Gastroesophageal sphincter (tissue), 4 donors: Measurements from ENCODE around the gene SUSD6. TPM values are rescaled to one million over a fixed set of nuclear protein-coding genes. Genes with fewer than 3 reads are reported as not detected.
A peak's percentile ranks its signal among the peaks of the same experiment; 100 is the strongest.
"Not testable (repeated sequence)": the region's sequence is repeated elsewhere in the genome, so short reads cannot be mapped to it uniquely, and the experiment has no call there.

Experiments used
- ATAC-seq: fragments of 150-250 bp; one replicate; pipeline ENCODE4 v1.9.1; 2016; ENCODE audit warnings: mild to moderate bottlenecking, moderate library complexity
- H3K27ac ChIP-seq, 4 donors: fragments of 200-600 bp; sonication (generic) in 3 of 4; 1 replicate in 3 of 4; 2 replicates in 1 of 4; pipeline ENCODE4 v1.5.1; 2016 to 2019
- H3K27me3 ChIP-seq: fragments of 200-600 bp; sonication (generic); one replicate; pipeline ENCODE4 v1.5.1; 2019
- H3K36me3 ChIP-seq, 2 donors: fragments of 200-600 bp; sonication (generic); one replicate each; pipeline ENCODE4 v1.5.1; 2019; ENCODE audit warnings: control low read depth in 1 of 2
- H3K4me1 ChIP-seq, 3 donors: fragments of 200-600 bp; sonication (generic); 1 replicate in 2 of 3; 2 replicates in 1 of 3; pipeline ENCODE4 v1.5.1; 2016 to 2019; ENCODE audit warnings: control low read depth in 2 of 3
- H3K4me3 ChIP-seq, 2 donors: fragments of 200-600 bp; sonication (generic); one replicate each; pipeline ENCODE4 v1.5.1; 2019; ENCODE audit warnings: mild to moderate bottlenecking in 1 of 2, moderate library complexity in 1 of 2
- H3K9me3 ChIP-seq, 3 donors: fragments of 200-600 bp; sonication (generic); one replicate each; pipeline ENCODE4 v1.5.1; 2017 to 2019; ENCODE audit warnings: control low read depth in 2 of 3
- CTCF ChIP-seq, 4 experiments: fragments of 200-600 bp in 2 of 4; fragments of 450-650 bp in 2 of 4; sonication (generic) in 1 of 4; IDR thresholded peaks; one replicate each; pipeline ENCODE4 v1.5.1; 2017 to 2019; ENCODE audit warnings: antibody characterized with exemption in 4 of 4, mild to moderate bottlenecking in 2 of 4, moderate library complexity in 2 of 4
- EP300 ChIP-seq: sonication (generic); formaldehyde crosslinking; IDR thresholded peaks from one replicate; pipeline ENCODE4 v1.6.1; 2017; ENCODE audit warnings: antibody characterized with exemption, mild to moderate bottlenecking
- POLR2A ChIP-seq, 2 donors: fragments of 450-650 bp; IDR thresholded peaks; one replicate each; pipeline ENCODE4 v1.6.1; 2017; ENCODE audit warnings: antibody characterized with exemption in 2 of 2, mild to moderate bottlenecking in 2 of 2, moderate library complexity in 1 of 2
- POLR2AphosphoS5 ChIP-seq: sonication (generic); formaldehyde crosslinking; IDR thresholded peaks from one replicate; pipeline ENCODE4 v1.6.1; 2017; ENCODE audit warnings: antibody characterized with exemption
- WGBS, 2 donors: methylation state at CpG; one replicate each; pipeline ENCODE4 v1.1.5; 2018; ENCODE audit warnings: low coverage in 1 of 2; 5-methylcytosine and 5-hydroxymethylcytosine counted together
- total RNA-seq, 4 donors: library from RNA; depleted of rRNA; stranded (reverse); fragments of >200 nt; gene quantifications; one replicate each; pipeline ENCODE4 v1.1.0, GENCODE V29; 2016

Gene SUSD6
- total RNA-seq, 4 donors from 2014 or later: 24.4 to 40.6 (median 38.5) TPM

- TF ChIP-seq POLR2AphosphoS5: peak; percentile 44
- no peak for TF ChIP-seq CTCF (IDR thresholded peaks at IDR 0.05)
- H3K4me3 ChIP-seq: no peak overlapping the region
- no peaks in the 10 kb centered on the region for H3K9me3 ChIP-seq
- 69 to 79% methylated on average over 5 of the region's 5 CpGs for WGBS, 2 donors
- H3K27ac ChIP-seq: peak overlapping the region in 1 of 4 donors; percentile 47
- peaks cover 7 to 65% (median 29%) of the 10 kb centered on the region in 3 donors for H3K4me1 ChIP-seq
- H3K36me3 ChIP-seq: no peaks in the 10 kb centered on the region
- no peaks in the 10 kb centered on the region for H3K27me3 ChIP-seq
- no peak for ATAC-seq
Observed at GRCh38 chr14:69643430-69644200, 32.2 kb downstream of the SUSD6 start.

GRCh38 chr14:69644814-69645213, 33.4 kb downstream of the SUSD6 start:
- 50% methylated on average over 1 of the region's 1 CpG; no CpG with 5 or more reads in 1 of the 2 donors for whole genome bisulfite sequencing, 2 donors
- Histone ChIP-seq H3K27me3 (no peaks in the 10 kb centered on the region), H3K9me3 (no peaks in the 10 kb centered on the region), H3K27ac (no peak overlapping the region), H3K4me1 (peaks cover 18 to 69% (median 39%) of the 10 kb centered on the region in 3 donors), H3K36me3 (no peaks in the 10 kb centered on the region), H3K4me3 (no peak overlapping the region)
- TF ChIP-seq EP300 (no peak), POLR2AphosphoS5 (no peak), POLR2A (IDR thresholded peaks at IDR 0.05) (no peak), CTCF (IDR thresholded peaks at IDR 0.05) (no peak)
- ATAC-seq: no peak

GRCh38 chr14:69647213-69647612, 35.8 kb downstream of the SUSD6 start:
- 67 to 81% methylated on average over 2 of the region's 2 CpGs for WGBS, 2 donors
- Histone ChIP-seq H3K9me3 (no peaks in the 10 kb centered on the region), H3K4me3 (no peak overlapping the region), H3K27me3 (no peaks in the 10 kb centered on the region), H3K36me3 (no peaks in the 10 kb centered on the region), H3K27ac (peak overlapping the region in 3 of 4 donors; percentile 8 to 78 (median 72)), H3K4me1 (peaks cover 28 to 93% (median 63%) of the 10 kb centered on the region in 3 donors)
- no peak for TF ChIP-seq POLR2A (IDR thresholded peaks at IDR 0.05)
- TF ChIP-seq POLR2AphosphoS5: no peak
- no peak for TF ChIP-seq EP300
- no peak for TF ChIP-seq CTCF (IDR thresholded peaks at IDR 0.05)
- ATAC-seq: no peak

GRCh38 chr14:69647642-69648041, 36.2 kb downstream of the SUSD6 start:
- not testable (repeated sequence) for H3K4me3 ChIP-seq, H3K9me3 ChIP-seq, ATAC-seq, H3K27me3 ChIP-seq, H3K36me3 ChIP-seq
- 90 to 100% methylated on average over 1 to 10 of the region's 11 CpGs for WGBS, 2 donors
- Histone ChIP-seq H3K4me1 (peaks cover 28 to 97% (median 67%) of the 10 kb centered on the region in 3 donors), H3K27ac (peak overlapping the region in 3 of 4 donors; percentile 72 to 78 (median 75))

GRCh38 chr14:69648480-69649451, 37.4 kb downstream of the SUSD6 start:
- Histone ChIP-seq H3K4me1 (peaks cover 28 to 97% (median 64%) of the 10 kb centered on the region in 3 donors), H3K9me3 (no peaks in the 10 kb centered on the region), H3K27me3 (no peaks in the 10 kb centered on the region), H3K4me3 (no peak overlapping the region), H3K36me3 (no peaks in the 10 kb centered on the region), H3K27ac (peak overlapping the region; percentile 72 to 78 (median 74))
- WGBS, 2 donors: 23 to 25% methylated on average over 4 to 6 of the region's 6 CpGs
- ATAC-seq: no peak
- TF ChIP-seq CTCF (IDR thresholded peaks at IDR 0.05): no peak
- peak; percentile 63 for TF ChIP-seq POLR2AphosphoS5
